Ovary (tissue), 9 donors: ENCODE data around the gene ZNF385D. TPM values are rescaled to one million over a fixed set of nuclear protein-coding genes. Genes with fewer than 3 reads are reported as not detected.

Experiments used
- DNase-seq, 5 donors: peaks; one replicate each; pipeline ENCODE4 v3.0.0-alpha.2; 2019 to 2020
- H3K27ac ChIP-seq, 2 donors: fragments of 200-600 bp; one replicate each; pipeline versions ENCODE4 v1.5.1 to v1.8.0; 2019 to 2022
- H3K27me3 ChIP-seq: fragments of 200-600 bp; one replicate; pipeline ENCODE4 v1.8.0; 2022
- H3K36me3 ChIP-seq: fragments of 200-600 bp; sonication (generic); one replicate; pipeline ENCODE4 v1.5.1; 2019
- H3K4me1 ChIP-seq: one replicate; pipeline ENCODE4 v1.8.1; 2013; ENCODE audit warnings: mild to moderate bottlenecking, moderate library complexity; ENCODE audit not compliant: insufficient read depth
- H3K4me3 ChIP-seq: fragments of 200-600 bp; sonication (generic); one replicate; pipeline ENCODE4 v1.5.1; 2017
- H3K9me3 ChIP-seq, 2 donors: fragments of 200-600 bp in 1 of 2; sonication (generic) in 1 of 2; one replicate each; pipeline versions ENCODE4 v1.5.1 to v1.8.1; 2013 to 2019; ENCODE audit warnings: mild to moderate bottlenecking in 1 of 2, moderate library complexity in 1 of 2
- EP300 ChIP-seq: sonication (generic); formaldehyde crosslinking; IDR thresholded peaks from one replicate; pipeline ENCODE4 v1.6.1; 2017; ENCODE audit warnings: antibody characterized with exemption
- POLR2A ChIP-seq: fragments of 450-650 bp; IDR thresholded peaks from one replicate; pipeline ENCODE4 v1.6.1; 2017; ENCODE audit warnings: antibody characterized with exemption, mild to moderate bottlenecking, moderate library complexity
- WGBS, 3 donors: extraction: QIAGEN DNeasy Blood & Tissue Kit in 1 of 3; methylation state at CpG; one replicate each; pipeline versions ENCODE4 v1.1.5 to v1.1.7; 2013 to 2017; 5-methylcytosine and 5-hydroxymethylcytosine counted together
- intact Hi-C, 4 donors: fragments of 100-400 bp; cut with DNase I; formaldehyde crosslinking; loops; one replicate each; pipeline versions ENCODE4 v1.11.0 to v1.15.1; 2022 to 2023
- polyA plus RNA-seq, 2 donors: library from polyadenylated mRNA; stranded (reverse); fragments of 200-250 nt in 1 of 2; fragments of 350-450 nt in 1 of 2; fragmentation: Illumina TruSeq in 1 of 2; extraction: RNeasy Lipid Tissue Mini Kit (QIAGEN cat#74804) in 1 of 2; gene quantifications; one replicate each; pipeline ENCODE4 v1.2.3, GENCODE V29; 2013 to 2014
- total RNA-seq, 7 donors: library from RNA; depleted of rRNA in 2 of 7; stranded (reverse); fragments of >200 nt in 2 of 7; fragmentation: NEBNext Ultra II Directional in 3 of 7; extraction: Animal tissue kit (Norgen Biotek cat#: 25700) in 3 of 7; gene quantifications; one replicate each; pipeline versions ENCODE4 v1.1.0 to v1.2.4, GENCODE V29; 2016 to 2023
- TF ChIP-seq, protein P1 (sequence below), 3 donors: fragments of 450-650 bp in 2 of 3; fragments of 200-600 bp in 1 of 3; IDR thresholded peaks; one replicate each; pipeline versions ENCODE4 v1.5.1 to v1.8.0; 2016 to 2022; ENCODE audit warnings: antibody characterized with exemption in 3 of 3, mild to moderate bottlenecking in 1 of 3
- donor health status: DM: no; HTN: no; CAD: no; lungs with moderate emphysema.
- donor health status: DM: no; HTN: no; CAD: no.
- donor health status: Bipolar disorder and iron deficiency.
- donor health status: DM: yes; HTN: yes; CAD: no.
- donor health status: DM: no; HTN: no; CAD: no.
- donor health status: DM: yes; HTN: yes; CAD: no.

ZNF385D gene
- total and polyA plus RNA-seq, 9 donors: 0.33 to 9.3 (median 2.6) TPM

DNA sequence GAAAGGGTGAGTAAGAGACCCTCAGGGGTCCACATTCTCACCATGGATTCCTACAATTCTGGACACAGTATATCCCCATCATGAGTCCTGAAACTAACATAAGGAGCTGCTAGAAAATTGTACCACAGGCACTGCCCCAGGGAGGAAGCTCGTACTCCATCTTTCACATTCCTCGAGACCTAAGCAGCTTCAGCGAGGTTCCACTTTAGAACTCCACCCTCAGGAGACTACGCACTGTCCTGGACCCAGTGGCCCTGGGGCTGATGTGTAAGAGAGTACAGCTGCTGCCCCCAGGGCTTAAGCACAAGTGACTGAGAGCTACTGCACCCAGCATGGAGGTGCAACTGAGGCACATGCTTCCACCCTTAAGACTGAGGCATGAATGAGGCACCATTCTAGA lies 352.5 kb downstream of the ZNF385D start:
- intact Hi-C loops: no loop called here
- WGBS, 3 donors: 72 to 92% (median 82%) methylated on average over 4 of the region's 4 CpGs
- Histone ChIP-seq H3K4me3 (no peak overlapping the region), H3K27ac (no peak overlapping the region), H3K9me3 (no peaks in the 10 kb centered on the region), H3K4me1 (no peaks in the 10 kb centered on the region), H3K36me3 (no peaks in the 10 kb centered on the region), H3K27me3 (no peaks in the 10 kb centered on the region)
- DNase-seq: no peak
- TF ChIP-seq, protein P1, sequence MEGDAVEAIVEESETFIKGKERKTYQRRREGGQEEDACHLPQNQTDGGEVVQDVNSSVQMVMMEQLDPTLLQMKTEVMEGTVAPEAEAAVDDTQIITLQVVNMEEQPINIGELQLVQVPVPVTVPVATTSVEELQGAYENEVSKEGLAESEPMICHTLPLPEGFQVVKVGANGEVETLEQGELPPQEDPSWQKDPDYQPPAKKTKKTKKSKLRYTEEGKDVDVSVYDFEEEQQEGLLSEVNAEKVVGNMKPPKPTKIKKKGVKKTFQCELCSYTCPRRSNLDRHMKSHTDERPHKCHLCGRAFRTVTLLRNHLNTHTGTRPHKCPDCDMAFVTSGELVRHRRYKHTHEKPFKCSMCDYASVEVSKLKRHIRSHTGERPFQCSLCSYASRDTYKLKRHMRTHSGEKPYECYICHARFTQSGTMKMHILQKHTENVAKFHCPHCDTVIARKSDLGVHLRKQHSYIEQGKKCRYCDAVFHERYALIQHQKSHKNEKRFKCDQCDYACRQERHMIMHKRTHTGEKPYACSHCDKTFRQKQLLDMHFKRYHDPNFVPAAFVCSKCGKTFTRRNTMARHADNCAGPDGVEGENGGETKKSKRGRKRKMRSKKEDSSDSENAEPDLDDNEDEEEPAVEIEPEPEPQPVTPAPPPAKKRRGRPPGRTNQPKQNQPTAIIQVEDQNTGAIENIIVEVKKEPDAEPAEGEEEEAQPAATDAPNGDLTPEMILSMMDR (IDR thresholded peaks at IDR 0.05): no peak
- TF ChIP-seq EP300 (no peak), POLR2A (no peak)

DNA sequence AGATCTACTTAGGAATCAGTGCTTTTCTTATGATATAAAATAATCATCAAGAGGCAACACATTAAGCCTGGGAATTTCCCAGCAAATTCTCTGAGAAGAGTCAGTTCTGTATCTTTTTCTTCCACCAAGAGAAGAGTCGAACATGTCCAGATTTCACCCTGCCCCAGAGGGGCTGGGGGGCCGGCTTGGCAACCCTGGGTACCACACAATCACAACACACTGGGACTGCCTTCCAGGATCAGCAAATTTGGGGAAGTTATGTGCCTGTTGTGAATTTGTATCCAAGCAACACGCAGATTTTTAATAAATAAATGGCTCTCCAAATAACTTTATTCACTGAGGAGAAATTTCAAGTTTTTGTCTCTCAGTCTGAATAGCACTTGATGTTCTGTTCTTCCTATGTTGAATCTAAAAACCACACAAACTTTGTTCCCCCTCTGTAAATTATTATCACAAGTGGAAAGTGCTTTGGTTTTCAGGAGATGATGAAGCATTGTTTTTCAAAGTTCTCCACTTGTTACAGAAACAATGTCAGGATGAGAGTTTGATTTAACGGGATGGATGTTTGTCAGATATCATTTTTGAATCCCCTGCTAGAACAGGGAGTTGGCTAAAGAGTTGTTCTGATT lies 357.2 kb downstream of the ZNF385D start:
- WGBS, 3 donors: 9 to 68% (median 48%) methylated on average over 4 of the region's 4 CpGs
- no peaks in the 10 kb centered on the region for H3K27me3 ChIP-seq
- H3K4me3 ChIP-seq: no peak overlapping the region
- TF ChIP-seq, protein P1 (IDR thresholded peaks at IDR 0.05): no peak
- TF ChIP-seq EP300 (no peak), POLR2A (no peak)
- intact Hi-C loops: no loop called here
- H3K36me3 ChIP-seq: no peaks in the 10 kb centered on the region
- H3K9me3 ChIP-seq: no peaks in the 10 kb centered on the region
- no peak for DNase-seq
- H3K27ac ChIP-seq: no peak overlapping the region
- no peaks in the 10 kb centered on the region for H3K4me1 ChIP-seq

DNA sequence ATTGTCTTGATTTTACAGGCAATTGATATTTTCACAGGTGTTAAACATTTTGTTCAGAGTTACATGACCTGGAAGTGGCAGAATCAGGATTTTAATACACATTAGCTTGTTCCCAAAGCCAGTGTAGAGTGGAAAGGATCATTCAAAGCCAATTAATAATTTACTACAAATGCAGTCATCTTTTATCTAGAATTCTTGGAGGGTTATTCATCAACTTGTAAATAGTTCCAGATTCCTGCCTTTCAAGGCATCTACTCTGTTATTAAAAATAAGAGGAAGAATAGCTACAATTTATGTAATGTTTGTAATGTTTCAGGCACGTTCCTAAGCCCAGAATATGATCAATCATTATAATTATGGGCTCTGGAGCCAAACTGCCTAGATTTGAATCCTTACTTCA lies 358.5 kb downstream of the ZNF385D start:
- Histone ChIP-seq H3K27me3 (no peaks in the 10 kb centered on the region), H3K4me1 (no peaks in the 10 kb centered on the region), H3K9me3 (no peaks in the 10 kb centered on the region), H3K36me3 (no peaks in the 10 kb centered on the region), H3K4me3 (no peak overlapping the region), H3K27ac (no peak overlapping the region)
- 33 to 52% (median 52%) methylated on average over 1 of the region's 1 CpG for WGBS, 3 donors
- TF ChIP-seq EP300: no peak
- TF ChIP-seq POLR2A: no peak
- TF ChIP-seq, protein P1 (IDR thresholded peaks at IDR 0.05): no peak
- intact Hi-C loops: no loop called here
- DNase-seq: no peak

DNA sequence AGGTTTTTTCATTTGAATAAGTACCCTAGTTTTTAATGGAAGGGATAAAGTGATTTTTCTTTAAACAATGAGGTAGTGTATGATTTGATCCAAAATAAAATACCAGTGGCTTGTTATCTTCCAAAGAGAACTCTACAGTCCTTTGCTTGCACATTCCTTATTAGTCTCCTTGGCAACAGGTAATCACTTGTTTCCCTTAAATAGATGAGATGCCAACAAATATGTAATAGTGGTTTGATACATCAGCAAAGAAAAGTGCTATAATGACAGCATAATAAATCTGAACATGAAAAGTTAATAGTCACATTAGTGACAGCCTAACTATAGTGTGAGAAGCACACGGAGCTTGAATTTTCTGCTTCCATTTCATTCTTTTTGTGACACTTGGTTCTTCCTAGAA lies 360.2 kb downstream of the ZNF385D start:
- intact Hi-C loops: no loop called here
- TF ChIP-seq POLR2A (no peak), EP300 (no peak)
- TF ChIP-seq, protein P1 (IDR thresholded peaks at IDR 0.05): no peak
- Histone ChIP-seq H3K4me3 (no peak overlapping the region), H3K9me3 (no peaks in the 10 kb centered on the region), H3K27me3 (no peaks in the 10 kb centered on the region), H3K36me3 (no peaks in the 10 kb centered on the region), H3K27ac (no peak overlapping the region), H3K4me1 (no peaks in the 10 kb centered on the region)
- WGBS, 3 donors: 2 to 52% (median 26%) methylated on average over 1 of the region's 1 CpG
- DNase-seq: no peak
